Measurements from ENCODE around the gene EXOSC5. TPM values are rescaled to one million over a fixed set of nuclear protein-coding genes. Genes with fewer than 3 reads are reported as not detected.

The EXOSC5 gene
- total RNA-seq (2022; extraction: Qiagen RNA extraction): 74.8 to 101 TPM (median 93.2 TPM) in 5 replicates

GRCh38 chr19:41397086-41398049 lies at the start of gene EXOSC5, which contains the start of gene BCKDHA:
EXOSC5 (minus strand) TSS chr19:41397359; CDS start chr19:41397328, 31 bp downstream.
BCKDHA (plus strand) TSS chr19:41397818; CDS start chr19:41397828, 10 bp downstream.

DNA sequence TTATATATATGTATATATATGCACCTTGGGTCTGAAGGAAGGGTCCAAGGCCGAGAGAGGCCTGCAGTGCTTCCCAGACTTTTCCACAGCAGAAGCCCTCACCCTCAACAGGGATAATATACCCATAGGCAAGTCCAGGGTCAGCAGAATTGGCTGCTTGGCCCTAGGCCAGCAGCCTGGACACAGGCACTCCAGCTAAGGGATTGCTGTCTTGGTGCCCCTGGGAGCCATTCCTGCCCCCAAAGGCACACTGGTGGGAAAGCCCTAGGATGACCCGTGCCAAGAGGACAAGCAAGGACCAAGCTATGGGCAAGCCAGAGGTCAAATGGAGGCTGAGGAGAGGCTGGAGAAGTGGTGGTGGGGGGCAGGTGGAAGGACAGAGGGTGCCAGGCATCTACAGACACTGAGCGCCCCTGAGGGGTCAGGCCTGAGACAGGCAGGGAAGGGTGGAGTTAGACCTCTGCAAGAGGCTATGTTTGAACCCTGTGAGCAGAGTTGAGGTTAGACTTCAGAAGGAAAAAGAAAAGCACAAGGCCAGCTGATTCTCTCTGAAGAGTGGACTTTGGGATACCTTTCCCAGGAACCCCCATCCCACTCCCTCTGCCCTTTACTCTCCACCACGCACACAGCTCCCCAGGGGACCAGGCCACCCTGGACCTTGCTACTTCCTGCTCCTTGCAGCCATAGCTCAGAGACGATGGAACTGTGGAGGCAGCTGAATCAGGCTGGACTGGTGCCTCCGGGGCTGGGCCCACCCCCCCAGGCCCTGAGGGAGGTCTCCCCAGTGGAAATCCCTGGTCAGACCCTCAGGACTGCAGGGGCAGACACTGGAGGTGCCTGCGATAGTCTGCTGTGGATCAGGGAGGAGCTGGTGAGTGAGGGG lies 45.6 kb upstream of the EXOSC5 start, which contains the start of gene ERICH4:
TSS of gene ERICH4 (plus strand) at position 684 of the 883 bp plus-strand sequence. CDS start at position 698, 14 bp downstream.

DNA sequence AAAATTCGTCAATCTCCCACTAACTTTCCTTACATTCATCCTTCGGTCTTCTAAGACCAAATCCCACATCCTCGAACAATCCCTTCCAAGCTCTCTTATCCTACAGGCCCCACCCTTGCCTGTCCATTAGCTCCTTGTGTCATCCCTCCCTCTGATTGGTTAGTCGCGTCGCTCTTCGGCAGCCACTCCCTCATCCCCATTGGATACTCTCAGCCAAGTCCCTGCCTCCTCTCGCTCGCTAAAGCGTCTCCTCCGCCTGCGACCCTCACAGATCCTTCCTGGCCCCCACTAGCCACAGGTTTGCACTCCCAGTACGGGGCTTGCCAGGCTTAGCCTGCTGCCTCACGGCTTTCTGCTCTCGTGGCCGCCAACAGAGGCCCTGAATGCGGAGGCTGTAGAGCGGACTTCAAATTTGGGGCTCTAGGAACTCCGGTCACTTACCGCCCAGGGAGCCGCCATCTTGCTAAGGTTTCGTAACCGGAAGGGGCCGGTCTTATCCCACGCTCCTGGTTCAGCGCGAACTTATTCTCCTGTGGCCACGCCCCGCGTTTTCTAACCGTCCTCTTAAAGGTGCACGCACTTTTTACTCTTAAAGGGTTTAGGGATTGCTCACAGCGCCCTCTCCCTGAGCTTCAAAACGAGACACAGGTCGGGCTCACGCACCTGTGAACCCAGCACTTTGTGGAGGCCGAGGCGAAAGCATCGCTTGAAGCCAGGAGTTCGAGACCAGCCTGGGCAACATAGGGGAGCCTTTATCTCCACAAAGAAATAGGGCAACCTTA lies 42.5 kb upstream of the EXOSC5 start, which contains the start of gene DMAC2:
TSS of gene DMAC2 (minus strand) at position 472 of the 782 bp plus-strand sequence. CDS start at position 459, 13 bp downstream.

GRCh38 chr19:41426952-41427646 lies 29.9 kb upstream of the EXOSC5 start, which contains the start of gene B3GNT8:
B3GNT8 (minus strand) TSS chr19:41427374; CDS start chr19:41426778, 596 bp downstream.

GRCh38 chr19:41376241-41376997 lies 20.7 kb downstream of the EXOSC5 start, which contains the start of gene TMEM91:
TMEM91 (plus strand) TSS chr19:41376533; CDS start chr19:41378310, 1,777 bp downstream.

DNA sequence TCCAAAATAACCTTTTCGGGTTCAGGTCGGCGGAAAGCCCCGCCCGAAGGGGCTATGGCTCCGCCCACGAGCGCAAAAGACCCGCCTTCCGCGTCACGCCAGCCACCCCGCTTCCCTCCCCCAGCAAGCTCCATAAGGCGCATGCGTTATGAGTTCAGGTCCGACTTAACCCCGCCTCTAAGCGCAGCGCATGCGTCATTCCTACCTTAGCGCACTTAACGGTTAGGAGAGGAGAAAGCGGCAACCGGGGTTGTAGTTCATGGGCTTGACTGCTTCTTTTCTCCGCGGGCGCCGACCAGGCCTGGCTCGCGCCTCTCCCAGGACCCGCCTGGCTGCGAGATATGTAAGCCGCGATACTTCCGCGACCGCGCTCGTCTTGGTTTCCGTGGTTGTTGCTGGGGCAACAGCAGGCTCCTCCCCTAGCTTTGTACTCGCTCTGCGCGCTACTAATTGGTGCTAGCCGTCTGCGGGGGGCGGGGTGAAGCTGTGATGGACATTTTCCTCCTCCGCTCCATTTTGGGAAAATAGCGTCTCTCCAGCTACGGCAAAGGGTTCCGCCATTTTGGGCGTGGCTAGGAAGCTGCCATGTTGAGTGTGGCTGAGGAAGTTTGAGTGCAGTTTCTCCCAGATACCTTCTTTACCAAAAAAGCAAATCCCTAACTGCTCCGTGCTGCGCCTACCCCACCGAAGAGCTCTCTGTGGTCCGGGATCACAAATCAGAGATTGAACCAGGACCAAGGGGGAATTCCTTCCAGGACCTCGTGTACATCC lies 33.2 kb downstream of the EXOSC5 start, which contains the start of gene B9D2:
TSS of gene B9D2 (minus strand) at position 397 of the 771 bp plus-strand sequence. CDS start 630 bp downstream, outside the sequence.

DNA sequence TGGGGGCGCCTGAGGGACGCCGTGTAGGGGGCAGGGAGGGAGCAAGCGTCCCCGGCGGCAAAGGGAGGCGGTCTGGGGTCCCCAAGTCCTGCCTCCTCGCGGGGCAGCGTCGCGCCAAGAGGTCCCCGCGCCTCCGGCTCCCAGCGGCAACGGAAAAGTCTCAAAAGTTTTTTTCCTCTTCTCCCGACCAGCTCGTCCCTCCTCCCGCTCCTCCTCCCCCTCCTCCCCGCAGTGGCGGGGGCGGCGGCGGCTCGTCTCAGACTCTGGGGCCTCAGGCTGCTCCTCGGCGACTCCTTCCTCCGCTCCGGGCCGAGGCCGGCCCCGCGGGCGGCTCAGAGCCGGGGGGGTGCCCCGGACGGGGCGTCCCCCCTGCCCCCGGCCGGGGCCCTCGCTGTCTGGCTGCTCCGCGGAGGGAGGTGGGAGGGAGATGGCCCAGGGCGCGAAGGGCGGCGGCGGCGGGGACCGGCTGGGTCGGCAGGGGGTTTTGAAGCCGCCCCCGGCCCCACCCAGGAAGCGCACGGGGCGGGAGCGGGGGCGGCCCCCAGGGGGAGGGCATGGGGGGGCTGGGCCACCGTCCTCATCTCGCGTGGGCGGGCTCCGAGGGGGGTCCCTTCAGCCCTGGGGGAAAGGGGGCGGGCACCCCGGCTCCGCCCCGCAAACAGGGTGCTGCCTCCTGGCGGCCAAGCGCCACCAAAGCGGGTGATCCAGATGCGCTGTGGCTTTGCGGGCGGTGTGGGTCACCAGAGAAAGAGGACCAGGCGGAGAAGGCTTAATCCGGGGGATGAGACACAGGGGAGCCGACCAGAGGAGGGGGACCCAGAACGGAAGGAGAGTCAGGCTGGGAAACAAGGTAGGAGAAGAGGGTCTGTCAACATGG lies 43.5 kb downstream of the EXOSC5 start, which contains the start of gene TGFB1:
TSS of gene TGFB1 (minus strand) at position 457 of the 877 bp plus-strand sequence. CDS start 878 bp downstream, outside the sequence.

Other genes starting within 250 kb of the EXOSC5 start
- 18.9 to 24.2 TPM (median 19.7 TPM) in 5 replicates for gene CYP2S1, start 204.1 kb downstream of the EXOSC5 start, total RNA-seq (2022; extraction: Qiagen RNA extraction)
- 99.0 to 113 TPM (median 106 TPM) in 5 replicates for gene AXL, start 178.1 kb downstream of the EXOSC5 start, total RNA-seq (2022; extraction: Qiagen RNA extraction)
- 293 to 307 TPM (median 295 TPM) in 5 replicates for gene HNRNPUL1, start 133.0 kb downstream of the EXOSC5 start, total RNA-seq (2022; extraction: Qiagen RNA extraction)
- gene CCDC97, start 87.2 kb downstream of the EXOSC5 start, total RNA-seq (2022; extraction: Qiagen RNA extraction): 34.5 to 44.3 TPM (median 37.9 TPM) in 5 replicates
- 129 to 150 TPM (median 136 TPM) in 5 replicates for gene TGFB1, start 43.4 kb downstream of the EXOSC5 start, total RNA-seq (2022; extraction: Qiagen RNA extraction)
- 22.8 to 33.3 TPM (median 31.3 TPM) in 5 replicates for gene B9D2, start 33.2 kb downstream of the EXOSC5 start, total RNA-seq (2022; extraction: Qiagen RNA extraction)
- gene TMEM91, start 20.8 kb downstream of the EXOSC5 start, total RNA-seq (2022; extraction: Qiagen RNA extraction): 2.5 to 4.9 TPM (median 3.8 TPM) in 5 replicates
- 36.6 to 47.0 TPM (median 42.0 TPM) in 5 replicates for gene BCKDHA, start 459 bp upstream of the EXOSC5 start, total RNA-seq (2022; extraction: Qiagen RNA extraction)
- 0.10 to 0.32 TPM (median 0.13 TPM) in 4 of 5 replicates, not detected in the other for gene B3GNT8, start 30.0 kb upstream of the EXOSC5 start, total RNA-seq (2022; extraction: Qiagen RNA extraction)
- gene DMAC2, start 42.6 kb upstream of the EXOSC5 start, total RNA-seq (2022; extraction: Qiagen RNA extraction): 104 to 110 TPM (median 107 TPM) in 5 replicates
- gene ERICH4, start 45.8 kb upstream of the EXOSC5 start, total RNA-seq (2022; extraction: Qiagen RNA extraction): 0.15 TPM in 1 of 5 replicates, not detected in the others
- gene CEACAM21, start 178.8 kb upstream of the EXOSC5 start, total RNA-seq (2022; extraction: Qiagen RNA extraction): not detected in 5 replicates
- not detected in 5 replicates for gene CEACAM4, start 229.7 kb upstream of the EXOSC5 start, total RNA-seq (2022; extraction: Qiagen RNA extraction)